ENCODE data around the gene FCHSD1.
A peak's percentile ranks its signal among the peaks of the same experiment; 100 is the strongest.

The FCHSD1 gene

GRCh38 chr5:141640698-141641097, 10.5 kb downstream of the FCHSD1 start:
- DNase-seq = no peak

- no peak for DNase-seq
These were observed 11.2 kb downstream of the FCHSD1 start for GRCh38 chr5:141640051-141640415.

GRCh38 chr5:141639357-141640050, 11.7 kb downstream of the FCHSD1 start:
- DNase-seq = no peak

- no peak for DNase-seq
These were observed 12.4 kb downstream of the FCHSD1 start for GRCh38 chr5:141638771-141639170.

- DNase-seq = peak; percentile 45
These were observed 13.3 kb downstream of the FCHSD1 start for GRCh38 chr5:141637767-141638419.

- peak; percentile 48 for DNase-seq
These were observed 14.0 kb downstream of the FCHSD1 start for GRCh38 chr5:141637123-141637766.

GRCh38 chr5:141636413-141637122, 14.7 kb downstream of the FCHSD1 start, which contains the start of the genes HDAC3 and RELL2:
Gene HDAC3 (minus strand): TSS chr5:141636849. CDS start chr5:141636790, 59 bp downstream.
Gene RELL2 (plus strand): TSS chr5:141636997. CDS start chr5:141638226, 1,229 bp downstream.
- peak; percentile 93 for DNase-seq

- DNase-seq = no peak
These were observed 15.2 kb downstream of the FCHSD1 start for GRCh38 chr5:141636106-141636412.

- no peak for DNase-seq
These were observed 15.6 kb downstream of the FCHSD1 start for GRCh38 chr5:141635646-141636045.

- no peak for DNase-seq
These were observed 16.5 kb downstream of the FCHSD1 start for GRCh38 chr5:141634720-141635119.

- DNase-seq = no peak
These were observed 17.2 kb downstream of the FCHSD1 start for GRCh38 chr5:141633871-141634561.

GRCh38 chr5:141632650-141633049, 18.6 kb downstream of the FCHSD1 start:
- DNase-seq = no peak

GRCh38 chr5:141630570-141631140, 20.6 kb downstream of the FCHSD1 start:
- no peak for DNase-seq

- DNase-seq = no peak
These were observed 22.9 kb downstream of the FCHSD1 start for GRCh38 chr5:141628175-141628788.

- no peak for DNase-seq
These were observed 27.6 kb downstream of the FCHSD1 start for GRCh38 chr5:141623611-141624010.

GRCh38 chr5:141623186-141623585, 28.0 kb downstream of the FCHSD1 start:
- DNase-seq = no peak

- peak; percentile 97 for DNase-seq
These were observed 32.2 kb downstream of the FCHSD1 start, which contains the start of gene DIAPH1 for GRCh38 chr5:141618804-141619554. Gene DIAPH1 (minus strand): TSS chr5:141619000. CDS start chr5:141618914, 86 bp downstream.

- DNase-seq = peak; percentile 34
These were observed 33.0 kb downstream of the FCHSD1 start for GRCh38 chr5:141618030-141618803.

- DNase-seq = no peak
These were observed 33.6 kb downstream of the FCHSD1 start for GRCh38 chr5:141617682-141618029.

GRCh38 chr5:141617128-141617527, 34.1 kb downstream of the FCHSD1 start:
- no peak for DNase-seq
